Endometrium (tissue), 2 donors: Measurements from ENCODE around the gene MAPK11.
"Not testable (repeated sequence)": the region's sequence is repeated elsewhere in the genome, so short reads cannot be mapped to it uniquely, and the experiment has no call there.

Source experiments
- FAIRE-seq: peaks from 2 replicates; lab custom pipeline; 2012; peaks lifted over from hg19 to GRCh38; lab: Jason Lieb, UNC
- donor health status: control.
- donor health status: control.

MAPK11 gene

GRCh38 chr22:50276143-50276542 is 6.0 kb upstream of the MAPK11 start:
- no peak for FAIRE-seq

- FAIRE-seq: no peak
These were observed 5.2 kb upstream of the MAPK11 start for GRCh38 chr22:50275181-50276055.

GRCh38 chr22:50274771-50275170 is 4.6 kb upstream of the MAPK11 start:
- FAIRE-seq: no peak

- no peak for FAIRE-seq
These were observed 4.1 kb upstream of the MAPK11 start for GRCh38 chr22:50274311-50274710.

GRCh38 chr22:50273781-50274180 is 3.6 kb upstream of the MAPK11 start:
- FAIRE-seq: not testable (repeated sequence)

- not testable (repeated sequence) for FAIRE-seq
These were observed 3.2 kb upstream of the MAPK11 start for GRCh38 chr22:50273352-50273751.

- FAIRE-seq: no peak
These were observed 2.0 kb upstream of the MAPK11 start for GRCh38 chr22:50272044-50272802.

GRCh38 chr22:50271519-50271970 is 1.4 kb upstream of the MAPK11 start:
- no peak for FAIRE-seq

GRCh38 chr22:50270666-50271394 is 650 bp upstream of the MAPK11 start:
- FAIRE-seq: no peak

- no peak for FAIRE-seq
These were observed 609 bp downstream of the MAPK11 start for GRCh38 chr22:50269573-50269969.

GRCh38 chr22:50268655-50269113 is 1.5 kb downstream of the MAPK11 start:
- no peak for FAIRE-seq

- FAIRE-seq: no peak
These were observed 2.4 kb downstream of the MAPK11 start for GRCh38 chr22:50267591-50268390.

- no peak for FAIRE-seq
These were observed 3.2 kb downstream of the MAPK11 start for GRCh38 chr22:50266994-50267393.

- no peak for FAIRE-seq
These were observed 5.1 kb downstream of the MAPK11 start for GRCh38 chr22:50264946-50265669.

GRCh38 chr22:50264104-50264745 is 6.0 kb downstream of the MAPK11 start:
- no peak for FAIRE-seq

- no peak for FAIRE-seq
These were observed 7.1 kb downstream of the MAPK11 start for GRCh38 chr22:50262973-50263617.

GRCh38 chr22:50262460-50262911 is 7.7 kb downstream of the MAPK11 start:
- FAIRE-seq: no peak

GRCh38 chr22:50261615-50262459 is 8.3 kb downstream of the MAPK11 start, which contains the start of gene MAPK12:
MAPK12 (minus strand) TSS chr22:50261683; CDS start chr22:50261509, 174 bp downstream.
- FAIRE-seq: no peak
